ACHN (cell line): ENCODE measurements around the gene ARSJ.
"Not testable (repeated sequence)": the region's sequence is repeated elsewhere in the genome, so short reads cannot be mapped to it uniquely, and the experiment has no call there.

ENCODE experiments used
- DNase-seq: peaks from one replicate; pipeline ENCODE4 v3.0.0-alpha.2; 2015
- in situ Hi-C: cut with HindIII; loops from 2 replicates; pipeline ENCODE4 v1.10.0; 2017; ENCODE audit warnings: low sequenced_read_pairs, low pct_ligation_motif_present, low pct_unique_long_range_greater_than_20kb

ARSJ gene

DNA sequence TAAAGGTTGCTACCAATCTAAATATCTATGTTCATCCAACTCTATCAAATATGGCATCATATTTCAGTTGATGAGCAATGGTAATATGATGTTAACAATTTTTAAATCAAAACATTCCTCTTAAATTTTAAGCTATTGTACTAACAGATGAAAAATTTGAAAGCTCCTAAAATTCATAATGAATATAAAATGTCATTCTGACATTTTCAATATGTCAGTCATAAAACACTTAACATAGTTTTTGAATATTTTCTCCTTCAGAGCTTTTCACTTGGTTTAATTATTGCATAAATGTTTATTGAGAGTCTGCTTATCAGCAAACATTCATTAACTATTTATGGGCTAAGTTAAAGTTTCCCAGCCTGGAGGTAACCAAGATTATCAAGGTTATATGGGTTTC lies 11.8 kb downstream of the ARSJ start:
- DNase-seq: no peak
- in situ Hi-C loops: no loop called here

DNA sequence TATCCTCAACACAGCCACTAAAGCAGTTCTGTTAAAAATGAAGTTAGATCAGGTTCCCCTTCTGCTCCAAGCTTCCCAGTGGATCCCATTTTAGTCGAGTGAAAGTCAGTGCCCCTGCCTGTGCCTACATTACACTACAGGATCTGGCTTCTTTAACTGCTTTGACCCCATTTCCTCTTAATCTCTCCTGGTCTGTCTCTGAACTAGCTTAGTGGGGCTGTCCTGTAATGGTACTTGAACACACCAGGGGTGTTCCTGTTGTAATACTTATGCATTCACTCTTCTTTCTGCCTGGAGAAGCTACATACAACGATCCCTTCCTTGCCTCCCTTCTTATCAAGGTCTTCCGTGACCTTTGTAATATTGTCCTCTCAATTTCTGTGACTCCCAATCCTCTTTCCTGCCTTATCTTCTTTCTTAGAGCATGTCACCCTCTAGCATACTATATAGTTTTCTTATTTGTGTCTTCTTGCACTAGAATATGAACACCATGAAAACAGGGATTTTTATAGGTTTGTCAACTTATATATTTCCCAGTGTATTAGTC lies 16.7 kb downstream of the ARSJ start:
- no peak for DNase-seq
- in situ Hi-C loops: no loop called here

DNA sequence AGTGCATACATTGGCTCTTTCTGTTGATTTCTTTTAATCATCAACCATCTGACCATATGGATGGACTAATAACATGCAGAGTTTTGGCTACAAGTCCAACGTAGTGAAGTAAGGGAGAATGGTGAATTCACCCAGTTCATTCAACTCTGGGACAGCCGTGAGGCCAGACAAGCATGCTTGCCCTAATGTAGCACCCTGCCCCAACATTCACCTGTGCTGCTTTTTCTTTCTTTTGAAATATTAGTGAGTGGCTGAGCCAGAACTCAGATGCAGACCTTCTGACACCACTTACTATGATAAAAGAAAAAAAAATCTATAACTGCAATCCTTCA lies 17.5 kb downstream of the ARSJ start:
- no peak for DNase-seq
- in situ Hi-C loops: no loop called here

DNA sequence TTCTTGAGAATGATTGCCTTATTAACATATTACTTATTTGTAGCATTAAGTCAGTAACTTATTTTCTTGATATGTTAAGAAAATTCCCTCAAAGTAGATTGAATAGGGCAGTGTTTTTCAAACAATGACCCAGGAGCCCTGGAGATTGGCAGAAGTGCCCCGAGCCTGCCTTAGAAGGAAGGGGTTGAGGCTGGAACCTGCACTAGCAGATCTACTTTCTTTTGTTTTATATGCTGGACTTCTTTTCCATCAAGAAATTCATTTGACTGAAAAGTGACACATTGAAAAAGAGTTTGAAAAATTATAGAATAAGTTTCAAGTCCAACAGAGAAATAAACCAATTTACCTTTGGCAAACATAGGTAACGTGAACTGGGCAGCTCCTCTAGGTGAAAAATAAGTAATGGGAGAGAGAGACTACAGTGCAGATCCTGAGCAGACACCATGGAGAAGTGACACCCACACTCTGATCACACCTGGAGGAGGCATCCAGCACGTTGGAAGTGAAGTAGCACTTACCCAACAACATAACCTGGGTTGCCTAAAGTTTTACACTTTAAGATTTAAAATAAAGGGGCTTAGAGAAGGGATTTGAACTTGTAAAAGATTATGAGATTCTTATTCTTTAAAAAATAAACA lies 18.6 kb downstream of the ARSJ start:
- no peak for DNase-seq
- in situ Hi-C loops: no loop called here

DNA sequence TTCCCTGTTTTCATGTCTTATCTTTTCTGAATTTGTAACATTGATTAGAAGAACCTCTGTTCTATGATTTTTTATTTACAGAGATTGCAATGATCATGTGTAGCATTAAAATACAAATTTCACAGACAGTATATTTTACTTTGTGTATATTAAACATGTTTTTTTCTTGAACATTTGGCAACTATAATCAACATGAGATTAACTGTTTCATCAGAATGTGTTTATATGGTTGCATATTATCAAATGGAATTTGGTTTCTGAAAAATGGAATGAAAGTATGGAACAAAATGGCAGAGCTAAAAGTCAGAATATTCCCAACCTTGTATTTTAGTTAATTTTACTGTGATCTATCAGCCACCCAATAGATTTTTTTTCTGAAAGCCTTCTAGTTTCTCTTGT lies 19.9 kb downstream of the ARSJ start:
- in situ Hi-C loops: no loop called here

DNA sequence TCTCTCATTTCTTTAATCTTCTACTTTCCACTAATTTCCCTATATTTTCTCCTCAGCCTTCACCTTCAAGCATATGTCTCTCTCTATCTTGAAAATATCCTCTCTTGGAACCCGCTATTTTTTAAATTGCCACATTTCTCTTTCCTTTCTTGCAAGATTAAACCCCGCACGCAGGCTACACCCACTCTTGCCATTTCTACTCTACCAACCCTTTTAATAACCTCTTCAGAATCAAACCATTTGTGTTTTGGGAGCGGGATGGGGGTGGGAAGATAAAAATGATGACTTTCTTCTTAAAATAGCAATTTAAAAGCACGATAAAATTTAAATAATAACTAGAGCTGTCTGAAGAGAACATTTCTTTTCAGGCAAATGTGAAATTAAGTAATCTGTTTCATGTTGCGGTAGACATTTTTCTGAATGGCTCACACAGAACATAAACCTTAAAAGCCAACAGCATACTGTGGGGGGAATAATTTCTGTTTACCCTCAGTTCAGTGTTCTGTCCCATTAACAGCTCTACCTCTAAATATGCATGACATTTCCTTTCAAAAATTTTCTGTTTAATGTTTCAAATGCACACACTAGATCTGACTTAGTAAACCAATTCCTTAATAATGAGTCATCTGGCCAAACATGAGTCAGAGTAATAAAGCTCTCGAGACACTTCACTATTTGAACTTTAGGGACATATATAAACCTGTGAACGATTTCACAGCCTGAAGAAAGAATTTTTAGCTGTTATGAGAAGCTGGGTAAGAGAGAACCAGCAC lies 20.5 kb downstream of the ARSJ start:
- in situ Hi-C loops: no loop called here

More for the DNA sequence above, 19.9 kb downstream of the ARSJ start:
- no peak for DNase-seq

DNA sequence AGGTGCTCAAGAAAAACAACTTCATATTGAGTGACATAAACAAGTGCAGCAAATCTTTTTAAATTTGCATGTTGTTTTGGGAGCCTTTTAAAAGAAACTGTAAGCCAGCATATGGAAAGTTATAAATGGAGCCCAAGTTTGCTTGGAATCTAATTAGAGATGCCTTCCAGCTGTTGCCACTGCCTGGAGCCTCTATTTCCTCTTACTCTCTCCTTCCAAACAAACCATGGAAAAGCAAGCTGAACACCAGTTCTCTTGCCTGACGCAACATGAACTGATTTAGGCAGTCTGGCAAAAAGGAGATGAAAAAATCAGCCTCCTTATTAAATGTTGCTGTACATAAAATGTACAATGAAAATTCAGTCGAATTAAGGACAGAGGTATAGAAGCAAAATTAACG lies 21.5 kb downstream of the ARSJ start:
- in situ Hi-C loops: no loop called here

More for the DNA sequence above, 20.5 kb downstream of the ARSJ start:
- peak; percentile 95 for DNase-seq

DNA sequence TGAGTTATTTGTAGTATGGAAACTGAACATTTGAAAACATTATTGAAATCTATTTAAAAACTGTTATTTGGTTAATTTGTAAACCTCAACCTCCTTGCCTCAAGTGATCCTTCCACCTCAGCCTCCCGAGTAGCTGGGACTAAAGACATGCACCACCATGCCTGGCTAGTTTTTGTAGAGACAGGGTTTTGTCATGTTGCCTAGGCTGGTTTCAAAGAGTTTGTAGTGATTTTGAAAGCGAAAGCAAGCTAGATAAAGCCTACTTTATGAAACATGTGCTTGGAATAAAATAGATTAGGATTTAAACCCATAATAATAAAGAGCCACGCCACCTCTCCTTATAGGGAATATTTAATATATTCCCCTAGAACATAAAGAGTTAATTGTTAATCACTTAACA lies 23.5 kb downstream of the ARSJ start:
- peak; percentile 50 for DNase-seq
- in situ Hi-C loops: no loop called here

More for the DNA sequence above, 21.5 kb downstream of the ARSJ start:
- no peak for DNase-seq

DNA sequence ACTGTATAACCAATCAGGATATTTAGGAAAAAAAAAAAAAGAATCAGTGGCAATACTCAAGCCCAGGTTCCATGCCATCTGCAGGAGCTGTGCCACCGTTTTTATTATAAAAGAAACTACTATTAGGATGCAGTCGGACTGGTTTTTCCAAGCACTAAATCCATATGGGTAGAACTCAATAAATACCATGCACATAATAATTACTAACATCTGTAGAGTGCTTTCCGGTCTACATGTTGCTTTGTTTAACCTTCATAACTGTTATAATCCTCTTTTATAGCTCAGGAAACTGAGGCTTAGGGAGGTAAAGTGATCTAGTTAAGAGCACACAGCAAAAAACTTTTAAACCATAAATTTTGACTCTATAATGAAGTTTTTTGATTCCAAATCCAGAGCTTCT lies 24.0 kb downstream of the ARSJ start:
- DNase-seq: no peak
- in situ Hi-C loops: no loop called here

DNA sequence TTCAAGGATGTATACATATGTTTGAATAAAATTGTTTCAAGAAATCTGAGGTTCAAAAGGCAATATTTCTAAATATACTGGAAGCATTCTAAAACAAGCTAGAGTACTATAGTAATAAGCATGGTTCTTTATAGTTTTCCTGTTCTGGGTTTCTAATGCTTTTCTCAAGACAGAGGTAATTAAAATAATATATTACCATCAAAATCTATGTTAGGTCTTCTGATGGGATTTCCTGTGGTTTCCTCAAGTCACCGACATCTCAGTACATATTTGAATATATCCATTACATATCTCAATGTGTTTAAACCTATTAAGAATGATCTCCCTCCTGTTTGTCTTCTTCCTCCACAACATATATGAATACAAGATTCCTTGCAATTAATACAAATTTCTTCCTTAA lies 25.6 kb downstream of the ARSJ start:
- DNase-seq: no peak
- in situ Hi-C loops: no loop called here

DNA sequence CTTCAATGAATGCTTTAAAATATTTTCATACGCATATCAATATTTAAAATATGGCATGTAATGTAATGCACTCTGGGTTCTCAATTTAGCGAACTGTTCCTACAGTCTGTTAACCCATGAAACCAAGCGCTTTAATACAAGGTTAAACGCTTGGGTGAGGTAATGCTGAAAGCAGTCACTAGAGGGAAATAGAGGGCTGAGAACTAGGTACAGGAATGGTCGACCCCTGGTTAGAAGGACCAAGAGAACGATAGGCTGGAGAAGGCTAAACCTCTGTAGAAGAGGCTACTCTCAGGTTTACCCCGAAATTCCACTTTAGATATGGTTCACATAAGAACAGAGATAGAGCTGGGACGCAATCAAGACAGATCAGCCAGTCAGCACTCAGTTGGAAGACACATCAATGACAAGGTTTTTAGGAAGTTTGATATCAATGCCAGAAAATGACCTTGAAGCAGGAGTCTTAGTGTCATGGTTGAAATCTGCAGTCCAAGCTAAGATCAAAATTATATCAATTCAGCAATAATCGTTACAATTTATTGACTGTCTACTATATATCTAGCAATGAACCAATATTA lies 26.9 kb downstream of the ARSJ start:
- in situ Hi-C loops: no loop called here

DNA sequence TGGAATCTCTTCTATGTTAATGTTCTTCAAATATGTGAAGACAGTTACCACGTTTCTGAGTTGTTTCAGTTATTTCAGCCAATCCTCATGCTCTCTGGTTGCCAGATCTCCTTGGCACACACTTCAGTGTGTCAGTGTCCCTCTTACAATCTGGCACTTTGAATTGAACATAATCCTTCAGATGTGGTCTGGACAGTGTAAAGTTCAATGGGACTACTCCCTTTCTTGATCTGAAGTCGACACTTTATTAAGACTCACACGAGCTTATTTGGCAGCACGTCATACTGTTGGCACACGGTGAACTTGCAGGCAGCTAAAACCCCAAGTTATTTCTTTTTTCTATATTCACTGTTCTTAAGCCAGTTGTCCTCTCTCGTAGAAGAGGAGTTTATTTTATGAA lies 28.2 kb downstream of the ARSJ start:
- no peak for DNase-seq
- in situ Hi-C loops: no loop called here

More for the DNA sequence above, 26.9 kb downstream of the ARSJ start:
- DNase-seq: peak; percentile 57

DNA sequence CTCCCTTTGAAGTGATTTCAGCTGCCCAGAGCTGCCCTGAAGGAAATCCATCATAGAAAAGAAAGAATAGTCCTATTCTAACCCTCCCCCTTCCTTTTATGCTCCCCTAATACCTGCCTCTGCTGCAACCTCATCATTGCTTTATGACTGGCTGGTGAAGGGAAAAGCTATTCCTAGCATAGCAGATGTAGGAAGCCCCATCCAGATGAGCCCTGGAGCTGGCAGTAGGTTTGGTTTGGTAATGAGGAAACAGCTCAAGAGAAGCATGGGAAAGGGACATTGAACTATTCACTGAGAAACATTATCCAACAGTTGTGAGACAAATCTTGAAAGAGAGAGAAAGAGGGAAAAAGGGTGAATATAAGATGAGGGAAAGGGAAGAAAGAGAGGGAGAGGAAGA lies 29.2 kb downstream of the ARSJ start:
- no peak for DNase-seq
- in situ Hi-C loops: no loop called here

DNA sequence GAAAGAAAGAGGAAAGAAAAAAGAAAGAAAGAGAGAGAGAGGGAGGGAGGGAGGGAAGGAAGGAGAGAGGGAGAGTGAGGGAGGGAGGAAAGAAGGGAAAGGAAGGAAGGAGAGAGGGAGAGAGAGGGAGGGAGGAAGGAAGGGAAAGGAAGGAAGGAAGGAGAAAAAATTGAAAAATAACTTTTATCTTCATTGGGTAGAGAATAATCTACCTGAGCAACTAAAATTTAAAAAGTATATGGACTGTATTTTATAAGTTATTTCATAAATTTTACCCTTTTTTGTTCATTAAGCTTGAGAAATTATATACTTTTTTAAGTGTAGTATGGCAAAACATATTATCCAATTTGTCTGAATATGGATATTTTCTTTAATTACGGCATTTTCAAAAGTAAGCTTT lies 32.0 kb downstream of the ARSJ start:
- in situ Hi-C loops: no loop called here

DNA sequence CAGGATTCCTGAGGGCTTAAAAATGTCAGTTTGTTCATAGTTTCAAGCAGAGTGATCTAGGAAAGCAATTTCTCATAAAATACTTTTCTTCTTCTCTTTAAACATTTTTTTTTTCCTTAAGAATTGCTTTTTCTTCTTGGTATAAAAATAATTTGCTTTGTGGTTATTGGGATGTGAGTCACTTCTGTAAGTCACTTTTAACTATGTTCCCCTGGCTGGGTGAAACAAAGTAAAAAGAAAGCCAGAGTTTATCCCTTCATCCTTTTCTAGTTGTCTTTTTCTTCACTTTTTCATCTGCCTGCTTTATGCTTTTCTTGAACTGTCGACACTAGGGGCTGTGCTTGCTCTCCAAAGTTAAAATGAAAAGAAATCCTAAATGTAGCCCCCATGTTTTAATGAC lies 33.5 kb downstream of the ARSJ start:
- DNase-seq: no peak
- in situ Hi-C loops: no loop called here

More for the DNA sequence above, 32.0 kb downstream of the ARSJ start:
- DNase-seq: no peak

DNA sequence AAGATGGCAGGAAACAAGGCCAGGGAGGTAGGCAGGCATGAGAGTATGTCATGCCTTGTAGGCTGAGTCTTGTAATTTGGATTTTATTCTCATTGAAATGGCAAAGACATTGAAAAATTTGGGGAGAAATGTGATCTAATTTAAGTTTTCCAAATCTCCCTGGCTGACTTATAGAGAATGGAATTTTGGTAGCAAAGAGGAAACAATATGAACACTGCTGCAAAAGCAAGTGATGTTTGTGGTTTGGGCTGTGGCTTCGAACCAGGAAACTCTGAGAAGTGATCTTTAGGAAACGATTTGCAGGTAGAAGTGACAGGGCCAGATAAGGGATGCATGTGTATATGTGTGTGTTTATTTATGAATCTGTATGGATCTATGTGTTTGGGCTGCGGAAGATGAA lies 35.6 kb downstream of the ARSJ start:
- in situ Hi-C loops: no loop called here

DNA sequence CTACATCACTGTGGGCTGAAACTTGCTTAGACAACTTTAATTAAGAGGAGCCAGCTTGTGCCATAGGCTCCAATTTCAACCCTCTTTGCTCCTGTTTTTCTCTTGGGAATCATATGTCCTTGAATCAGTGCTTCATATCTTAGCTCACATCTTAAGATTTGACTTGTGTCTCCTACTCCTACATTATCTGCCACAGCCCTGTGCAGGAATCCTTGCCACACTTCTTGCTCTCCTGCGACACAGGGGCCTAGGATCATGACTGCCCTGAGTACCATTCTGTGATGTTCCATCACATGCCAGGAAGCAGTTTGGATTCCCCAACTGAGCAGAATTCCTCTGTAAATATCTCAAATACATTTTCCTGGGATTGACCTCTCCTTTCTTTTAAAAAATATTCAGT lies 36.4 kb downstream of the ARSJ start:
- in situ Hi-C loops: no loop called here
- DNase-seq: no peak

More for the DNA sequence above, 35.6 kb downstream of the ARSJ start:
- no peak for DNase-seq

DNA sequence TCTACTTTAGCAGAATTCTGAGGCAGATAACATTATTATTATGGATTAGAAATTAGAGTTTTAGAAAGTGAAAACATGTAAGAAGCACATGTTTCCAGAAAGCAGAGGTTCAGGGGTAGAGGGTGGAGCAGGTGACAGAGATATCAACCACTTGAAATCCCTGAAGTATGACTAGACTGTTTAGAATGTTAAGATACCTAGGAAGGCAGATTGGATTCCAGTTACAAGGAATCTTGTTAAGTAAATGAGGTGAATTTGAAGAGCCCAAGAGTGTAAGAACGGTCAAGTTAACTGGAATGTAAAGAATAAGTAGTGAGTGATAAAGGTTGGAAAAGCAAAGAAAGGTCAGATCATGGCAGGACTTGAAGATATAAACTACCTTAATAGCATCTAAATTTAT lies 37.6 kb downstream of the ARSJ start:
- in situ Hi-C loops: no loop called here
- DNase-seq: no peak

DNA sequence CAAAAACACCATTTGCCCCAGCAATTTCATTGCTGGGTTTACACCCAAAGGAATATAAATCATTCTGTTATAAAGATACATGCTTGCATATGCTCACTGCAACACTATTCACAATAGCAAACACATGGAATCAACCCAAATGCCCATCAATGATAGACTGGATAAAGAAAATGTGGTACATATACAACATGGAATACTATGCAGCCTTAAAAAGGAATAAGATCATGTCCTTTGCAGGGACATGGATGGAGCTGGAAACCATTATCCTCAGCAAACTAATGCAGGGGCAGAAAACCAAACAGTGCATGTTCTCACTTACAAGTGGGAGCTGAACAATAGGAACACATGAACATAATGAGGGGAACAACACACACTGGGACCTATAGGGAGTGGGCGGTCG lies 39.3 kb downstream of the ARSJ start:
- in situ Hi-C loops, DNase-seq: not testable (repeated sequence)

DNA sequence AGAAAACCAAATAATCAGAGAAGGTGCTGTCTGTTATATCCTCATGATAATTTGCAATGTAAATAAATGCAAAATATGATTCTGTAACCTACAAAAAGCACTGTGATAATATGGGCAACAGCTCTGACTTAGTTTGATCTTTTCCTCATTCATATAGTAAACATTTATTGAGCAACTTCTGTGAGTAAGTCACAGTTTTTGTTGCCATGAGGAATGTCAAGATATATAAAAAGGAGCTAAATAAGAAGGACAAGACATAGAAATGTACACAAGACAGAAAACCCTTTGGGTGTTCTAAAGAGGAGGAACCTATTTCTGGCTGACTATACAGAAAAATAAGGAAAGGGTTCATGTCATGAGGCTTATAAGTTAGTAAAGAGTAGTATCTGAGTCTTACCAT lies 44.3 kb downstream of the ARSJ start:
- no peak for DNase-seq
- in situ Hi-C loops: no loop called here
